ENCODE measurements around the gene ETS2. TPM values are rescaled to one million over a fixed set of nuclear protein-coding genes. Genes with fewer than 3 reads are reported as not detected.
A peak's percentile ranks its signal among the peaks of the same experiment; 100 is the strongest.

ETS2 gene
- total and polyA plus RNA-seq, 2 experiments from 2014 or later = 19.5 to 36.8 TPM

GRCh38 chr21:38809198-38809878 is 3.6 kb downstream of the ETS2 start:
- DNase-seq (ENCODE audit: low spot score) = no peak
- Histone ChIP-seq H3K4me3 (0 out of 2 replicates have a peak overlapping the region, but pooled peaks have one; percentile 26), H3K27ac (ENCODE audit: low read depth) (peak overlapping the region; percentile 43), H2AFZ (no peak overlapping the region), H3K9me2 (ENCODE audit: insufficient read depth) (no peaks in the 10 kb centered on the region), H3K79me2 (replicated peaks; ENCODE audit: insufficient read depth) (peaks cover 72% of the 10 kb centered on the region), H4K20me1 (replicated peaks; ENCODE audit: insufficient read depth) (peaks cover 11% of the 10 kb centered on the region; the same call in 1 of the 2 replicates), H3F3A (replicated peaks; ENCODE audit: low read depth) (peaks cover 4% of the 10 kb centered on the region; the same call in 1 of the 2 replicates), H3K36me3 (ENCODE audit: insufficient read depth) (peaks cover 20% of the 10 kb centered on the region), H3K4me2 (peak overlapping the region; percentile 86), H3K27me3 (ENCODE audit: insufficient read depth) (peaks cover 6% of the 10 kb centered on the region), H3K4me1 (ENCODE audit: insufficient read depth) (peaks cover 72% of the 10 kb centered on the region)
- TF ChIP-seq EZH2phosphoT487 (IDR thresholded peaks at IDR 0.05; ENCODE audit: unreplicated experiment) (no peak), ZNF114 (CRISPR knock-in tag; IDR thresholded peaks at IDR 0.05) (no peak), POLR2AphosphoS5 (IDR thresholded peaks at IDR 0.05; ENCODE audit: low read depth) (no peak), STAT1 (IDR thresholded peaks at IDR 0.05; ENCODE audit: unreplicated experiment) (no peak), ZNF331 (CRISPR knock-in tag; IDR thresholded peaks at IDR 0.05; ENCODE audit: low read depth) (no peak), EZH2 (IDR thresholded peaks at IDR 0.05; ENCODE audit: low read depth, unreplicated experiment) (no peak), ZNF462 (CRISPR knock-in tag; IDR thresholded peaks at IDR 0.05) (no peak)
- H3K4me3 Mint-ChIP-seq = no peak overlapping the region
- no peak for ATAC-seq
- peaks cover 64% of the 10 kb centered on the region for H3K4me1 Mint-ChIP-seq
- peaks cover 55% of the 10 kb centered on the region for H3K36me3 Mint-ChIP-seq (ENCODE audit: low read depth)
- H3K9me3 Mint-ChIP-seq = no peaks in the 10 kb centered on the region; the same call in 1 of the 3 replicates
- H3K27me3 Mint-ChIP-seq (ENCODE audit: insufficient read depth, low read depth, poor library complexity) = peaks cover 8% of the 10 kb centered on the region
- peak overlapping the region; percentile 48; the same call in 1 of the 2 replicates for H3K27ac Mint-ChIP-seq

Measured in GM23338 (cell line).